ENCODE data around the gene C11orf98.
A peak's percentile ranks its signal among the peaks of the same experiment; 100 is the strongest.

Gene C11orf98

GRCh38 chr11:62673196-62673525, 8.2 kb upstream of the C11orf98 start:
- peaks cover 75% of the 10 kb centered on the region for H3K36me3 ChIP-seq (ENCODE audit: control insufficient read depth, low read length)
- peaks cover 61% of the 10 kb centered on the region for H3K4me1 ChIP-seq (ENCODE audit: control insufficient read depth, low read length)
- peak overlapping the region; percentile 92; the same call in 1 of the 2 replicates for H3K27ac ChIP-seq (ENCODE audit: low read depth, low read length)
- no peaks in the 10 kb centered on the region for H3K9me3 ChIP-seq (ENCODE audit: control insufficient read depth, insufficient read depth, low read length)
- H3F3A ChIP-seq (ENCODE audit: control insufficient read depth, insufficient read depth), result peaks cover 42% of the 10 kb centered on the region
- peak overlapping the region; percentile 99 for H3K4me2 ChIP-seq (ENCODE audit: low read length)
- H4K20me1 ChIP-seq (ENCODE audit: control insufficient read depth, insufficient read depth, low read depth, low read length), result no peaks in the 10 kb centered on the region
- no peaks in the 10 kb centered on the region for H3K27me3 ChIP-seq (ENCODE audit: control insufficient read depth, low read length)
- peaks cover 85% of the 10 kb centered on the region for H3K79me2 ChIP-seq (ENCODE audit: control insufficient read depth, low read length)
- H3K4me3 ChIP-seq (ENCODE audit: low read length), result peak overlapping the region; percentile 95
- H3K9me2 ChIP-seq (replicated peaks; ENCODE audit: control insufficient read depth, low read length), result no peaks in the 10 kb centered on the region
- TF ChIP-seq EZH2phosphoT487 (IDR thresholded peaks at IDR 0.05; ENCODE audit: borderline replicate concordance, low read length) (no peak), CTCF (IDR thresholded peaks at IDR 0.05; ENCODE audit: low read depth, low read length, poor library complexity, severe bottlenecking) (no peak)

- TF ChIP-seq CTCF (IDR thresholded peaks at IDR 0.05; ENCODE audit: low read depth, low read length, poor library complexity, severe bottlenecking) (no peak), EZH2phosphoT487 (IDR thresholded peaks at IDR 0.05; ENCODE audit: borderline replicate concordance, low read length) (no peak)
- H3K4me1 ChIP-seq (ENCODE audit: control insufficient read depth, low read length), result peaks cover 64% of the 10 kb centered on the region
- peak within 1 kb of the TSS; percentile 99 for H3K4me2 ChIP-seq (ENCODE audit: low read length)
- peaks cover 76% of the 10 kb centered on the region for H3K36me3 ChIP-seq (ENCODE audit: control insufficient read depth, low read length)
- H3K9me2 ChIP-seq (replicated peaks; ENCODE audit: control insufficient read depth, low read length), result no peaks in the 10 kb centered on the region
- H3K27me3 ChIP-seq (ENCODE audit: control insufficient read depth, low read length), result no peaks in the 10 kb centered on the region
- peak within 1 kb of the TSS; percentile 92 for H3K27ac ChIP-seq (ENCODE audit: low read depth, low read length)
- H3K4me3 ChIP-seq (ENCODE audit: low read length), result peak within 1 kb of the TSS; percentile 95
- no peaks in the 10 kb centered on the region for H3K9me3 ChIP-seq (ENCODE audit: control insufficient read depth, insufficient read depth, low read length)
- H4K20me1 ChIP-seq (ENCODE audit: control insufficient read depth, insufficient read depth, low read depth, low read length), result no peaks in the 10 kb centered on the region
- H3K79me2 ChIP-seq (ENCODE audit: control insufficient read depth, low read length), result peaks cover 85% of the 10 kb centered on the region
- H3F3A ChIP-seq (ENCODE audit: control insufficient read depth, insufficient read depth), result peaks cover 45% of the 10 kb centered on the region
These were observed 6.8 kb upstream of the C11orf98 start, which contains the start of the genes LBHD1 and UQCC3 for GRCh38 chr11:62671608-62672389. TSS of gene LBHD1 (minus strand) at chr11:62672267. CDS start at chr11:62670031, 2,236 bp downstream. TSS of gene UQCC3 (plus strand) at chr11:62671673. CDS start at chr11:62671746, 73 bp downstream.

GRCh38 chr11:62671236-62671607, 6.2 kb upstream of the C11orf98 start:
- Histone ChIP-seq H3K9me2 (replicated peaks; ENCODE audit: control insufficient read depth, low read length) (no peaks in the 10 kb centered on the region), H3K36me3 (ENCODE audit: control insufficient read depth, low read length) (peaks cover 76% of the 10 kb centered on the region), H4K20me1 (ENCODE audit: control insufficient read depth, insufficient read depth, low read depth, low read length) (peaks cover 5% of the 10 kb centered on the region), H3K79me2 (ENCODE audit: control insufficient read depth, low read length) (peaks cover 85% of the 10 kb centered on the region), H3K27me3 (ENCODE audit: control insufficient read depth, low read length) (no peaks in the 10 kb centered on the region), H3K9me3 (ENCODE audit: control insufficient read depth, insufficient read depth, low read length) (no peaks in the 10 kb centered on the region), H3K27ac (ENCODE audit: low read depth, low read length) (peak overlapping the region; percentile 92), H3K4me3 (ENCODE audit: low read length) (peak overlapping the region; percentile 95), H3F3A (ENCODE audit: control insufficient read depth, insufficient read depth) (peaks cover 46% of the 10 kb centered on the region), H3K4me2 (ENCODE audit: low read length) (peak overlapping the region; percentile 99), H3K4me1 (ENCODE audit: control insufficient read depth, low read length) (peaks cover 64% of the 10 kb centered on the region)
- TF ChIP-seq EZH2phosphoT487 (IDR thresholded peaks at IDR 0.05; ENCODE audit: borderline replicate concordance, low read length) (no peak), CTCF (IDR thresholded peaks at IDR 0.05; ENCODE audit: low read depth, low read length, poor library complexity, severe bottlenecking) (no peak)
